NCI-H82 treated with DMSO at 0.1 percent for 48 hours (cell line): ENCODE data around the gene FBXO3.

Source experiments
- DNase-seq: peaks from one replicate; lab custom pipeline; 2025; ENCODE audit not compliant: unreplicated experiment; lab: John Stamatoyannopoulos, UW

Gene FBXO3

GRCh38 chr11:33772870-33773269 is 1.4 kb downstream of the FBXO3 start:
- no peak for DNase-seq

GRCh38 chr11:33772300-33772699 is 2.0 kb downstream of the FBXO3 start:
- no peak for DNase-seq

GRCh38 chr11:33770236-33770635 is 4.1 kb downstream of the FBXO3 start:
- DNase-seq: no peak

GRCh38 chr11:33769542-33769941 is 4.8 kb downstream of the FBXO3 start:
- no peak for DNase-seq

- no peak for DNase-seq
Measured at GRCh38 chr11:33767624-33768023, 6.7 kb downstream of the FBXO3 start.

GRCh38 chr11:33766085-33766484 is 8.2 kb downstream of the FBXO3 start:
- DNase-seq: no peak

- DNase-seq: no peak
Measured at GRCh38 chr11:33761471-33761870, 12.8 kb downstream of the FBXO3 start.

GRCh38 chr11:33753304-33753967 is 20.9 kb downstream of the FBXO3 start:
- no peak for DNase-seq

- DNase-seq: no peak
Measured at GRCh38 chr11:33751878-33752277, 22.4 kb downstream of the FBXO3 start.

- no peak for DNase-seq
Measured at GRCh38 chr11:33747979-33748378, 26.3 kb downstream of the FBXO3 start.

GRCh38 chr11:33743291-33743690 is 31.0 kb downstream of the FBXO3 start:
- no peak for DNase-seq

- DNase-seq: no peak
Measured at GRCh38 chr11:33742249-33742851, 32.0 kb downstream of the FBXO3 start.

GRCh38 chr11:33741806-33742205 is 32.5 kb downstream of the FBXO3 start:
- no peak for DNase-seq

GRCh38 chr11:33737362-33737821 is 36.9 kb downstream of the FBXO3 start:
- DNase-seq: no peak

GRCh38 chr11:33736148-33736812 is 38.0 kb downstream of the FBXO3 start, which contains the start of gene CD59:
CD59 (minus strand) TSS chr11:33736423; CDS start chr11:33722445, 13,978 bp downstream.
- DNase-seq: peak; percentile 66

GRCh38 chr11:33735271-33736147 is 38.8 kb downstream of the FBXO3 start:
- DNase-seq: no peak

- no peak for DNase-seq
Measured at GRCh38 chr11:33734441-33735270, 39.7 kb downstream of the FBXO3 start.

GRCh38 chr11:33733980-33734379 is 40.3 kb downstream of the FBXO3 start:
- DNase-seq: no peak

- no peak for DNase-seq
Measured at GRCh38 chr11:33731723-33732531, 42.4 kb downstream of the FBXO3 start.
